Fibroblast of lung (primary cell): ENCODE data around the gene TBC1D13.

Source experiments
- EZH2 ChIP-seq: IDR thresholded peaks from 2 replicates; pipeline ENCODE4 v1.5.1; 2012; ENCODE audit warnings: low read length, control low read depth, mild to moderate bottlenecking; ENCODE audit errors: missing control alignments
- TF ChIP-seq, protein P1 (sequence below), 2 donors: IDR thresholded peaks in 1 of 2; conservative IDR thresholded peaks in 1 of 2; 1 replicate in 1 of 2; 2 replicates in 1 of 2; pipeline ENCODE4 v1.5.1; 2011 to 2012; ENCODE audit warnings: low read length in 2 of 2, control low read depth in 1 of 2, inconsistent platforms in 1 of 2, low read depth in 1 of 2, mild to moderate bottlenecking in 1 of 2

DNA sequence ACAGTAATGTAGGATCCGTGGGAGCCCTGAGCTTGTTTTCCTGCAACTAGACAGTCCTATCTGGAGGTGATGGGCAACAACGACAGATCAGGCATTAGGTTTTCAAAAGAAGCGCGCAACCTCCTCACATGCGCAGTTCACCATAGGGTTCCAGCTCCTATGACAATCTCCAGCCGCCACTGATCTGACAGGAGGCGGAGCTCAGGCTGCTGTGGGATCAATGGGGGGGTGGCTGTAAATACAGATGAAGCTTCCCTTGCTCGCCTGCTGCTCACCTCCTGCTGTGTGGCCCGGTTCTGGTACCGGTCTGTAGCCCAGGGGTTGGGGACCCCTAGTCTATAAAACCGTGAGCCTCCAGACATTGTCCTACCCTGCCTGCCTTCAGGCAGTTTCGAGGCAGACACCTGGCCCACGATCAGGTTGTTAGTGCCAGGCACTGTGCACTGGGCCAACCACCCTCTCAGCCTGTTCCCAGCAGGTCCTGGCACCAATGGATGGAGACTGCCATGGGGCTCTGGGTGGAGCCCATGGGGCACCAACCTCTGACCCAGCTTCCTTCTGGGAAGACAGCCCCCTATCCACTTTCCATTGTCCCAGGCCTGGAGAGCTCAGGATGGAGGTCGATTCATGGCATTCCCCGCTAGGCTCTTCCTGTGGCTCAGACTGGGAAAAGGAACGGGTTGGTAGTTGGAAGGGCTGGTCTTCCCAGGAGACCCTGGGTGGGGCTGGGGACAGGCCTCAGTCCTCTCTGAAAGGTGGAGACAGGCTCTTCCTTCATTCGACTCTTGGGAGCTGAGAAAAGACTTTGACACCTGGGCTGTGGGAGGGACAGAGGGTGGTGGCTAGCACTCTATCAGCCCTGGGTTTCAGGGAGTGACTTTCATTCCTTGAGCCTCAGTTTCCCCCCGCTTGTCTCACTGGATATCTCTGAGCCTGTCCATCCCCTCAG lies 32.9 kb downstream of the TBC1D13 start:
- TF ChIP-seq EZH2: no peak
- TF ChIP-seq, protein P1, sequence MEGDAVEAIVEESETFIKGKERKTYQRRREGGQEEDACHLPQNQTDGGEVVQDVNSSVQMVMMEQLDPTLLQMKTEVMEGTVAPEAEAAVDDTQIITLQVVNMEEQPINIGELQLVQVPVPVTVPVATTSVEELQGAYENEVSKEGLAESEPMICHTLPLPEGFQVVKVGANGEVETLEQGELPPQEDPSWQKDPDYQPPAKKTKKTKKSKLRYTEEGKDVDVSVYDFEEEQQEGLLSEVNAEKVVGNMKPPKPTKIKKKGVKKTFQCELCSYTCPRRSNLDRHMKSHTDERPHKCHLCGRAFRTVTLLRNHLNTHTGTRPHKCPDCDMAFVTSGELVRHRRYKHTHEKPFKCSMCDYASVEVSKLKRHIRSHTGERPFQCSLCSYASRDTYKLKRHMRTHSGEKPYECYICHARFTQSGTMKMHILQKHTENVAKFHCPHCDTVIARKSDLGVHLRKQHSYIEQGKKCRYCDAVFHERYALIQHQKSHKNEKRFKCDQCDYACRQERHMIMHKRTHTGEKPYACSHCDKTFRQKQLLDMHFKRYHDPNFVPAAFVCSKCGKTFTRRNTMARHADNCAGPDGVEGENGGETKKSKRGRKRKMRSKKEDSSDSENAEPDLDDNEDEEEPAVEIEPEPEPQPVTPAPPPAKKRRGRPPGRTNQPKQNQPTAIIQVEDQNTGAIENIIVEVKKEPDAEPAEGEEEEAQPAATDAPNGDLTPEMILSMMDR (conservative IDR thresholded peaks at IDR 0.05 in 1 of 2, IDR thresholded peaks at IDR 0.05 in 1 of 2; ENCODE audit: low read depth in 1 of 2, low read length in 2 of 2): no peak
